ENCODE measurements around the gene MSN.
"Not testable (repeated sequence)": the region's sequence is repeated elsewhere in the genome, so short reads cannot be mapped to it uniquely, and the experiment has no call there.

MSN gene

DNA sequence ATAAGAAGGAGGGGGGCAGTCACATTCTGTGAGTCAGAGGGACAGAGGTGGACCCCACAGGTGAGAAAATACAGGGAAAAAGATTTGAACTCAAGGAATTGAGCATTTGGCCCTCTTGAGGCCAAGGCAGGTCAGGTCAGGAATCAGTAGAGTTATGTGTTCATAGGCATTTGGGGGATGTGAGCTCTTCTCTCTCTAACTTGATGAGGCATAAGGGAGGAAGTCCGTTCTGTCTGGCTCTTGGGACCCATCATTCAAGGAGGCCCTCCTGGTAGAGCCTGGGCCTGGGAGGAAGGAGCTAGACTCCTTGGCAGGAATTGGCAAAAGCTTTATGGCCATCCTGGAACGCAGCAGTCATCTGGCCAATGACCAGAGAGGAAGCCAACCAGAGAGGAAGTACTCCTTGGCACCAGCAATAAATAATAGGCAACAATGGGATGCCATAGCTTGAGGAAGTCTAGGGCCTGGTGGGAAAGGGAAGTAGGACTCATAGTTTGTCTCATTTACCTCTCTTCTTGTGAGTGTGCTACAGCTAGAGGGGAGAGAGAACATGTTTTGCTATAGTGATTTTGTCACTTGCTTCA is 53.0 kb downstream of the MSN start:
- no peak for DNase-seq (ENCODE audit: low read depth)

DNA sequence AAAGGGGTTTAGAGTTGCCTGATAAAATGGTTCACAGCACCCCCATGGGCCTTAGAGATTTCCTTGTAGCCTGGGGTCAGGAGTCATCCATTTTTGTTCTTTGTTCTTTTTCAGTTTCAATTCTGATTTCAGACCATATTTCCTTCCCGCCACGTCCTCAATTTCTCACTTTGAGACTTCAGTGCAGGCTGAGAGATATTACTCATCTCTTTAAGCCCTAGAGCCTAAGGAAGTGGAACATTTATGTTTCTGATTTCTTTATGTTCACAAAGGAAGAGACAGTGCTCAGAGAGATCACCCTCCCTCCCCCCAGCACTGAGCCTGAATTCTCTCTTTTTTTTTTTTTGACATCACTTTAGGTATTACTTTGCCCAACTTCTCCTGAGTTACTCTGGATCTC is 56.3 kb downstream of the MSN start:
- peak; percentile 11 for DNase-seq (ENCODE audit: low read depth)

GRCh38 chrX:65726715-65727114 is 59.3 kb downstream of the MSN start:
- DNase-seq (ENCODE audit: low read depth), result no peak

DNA sequence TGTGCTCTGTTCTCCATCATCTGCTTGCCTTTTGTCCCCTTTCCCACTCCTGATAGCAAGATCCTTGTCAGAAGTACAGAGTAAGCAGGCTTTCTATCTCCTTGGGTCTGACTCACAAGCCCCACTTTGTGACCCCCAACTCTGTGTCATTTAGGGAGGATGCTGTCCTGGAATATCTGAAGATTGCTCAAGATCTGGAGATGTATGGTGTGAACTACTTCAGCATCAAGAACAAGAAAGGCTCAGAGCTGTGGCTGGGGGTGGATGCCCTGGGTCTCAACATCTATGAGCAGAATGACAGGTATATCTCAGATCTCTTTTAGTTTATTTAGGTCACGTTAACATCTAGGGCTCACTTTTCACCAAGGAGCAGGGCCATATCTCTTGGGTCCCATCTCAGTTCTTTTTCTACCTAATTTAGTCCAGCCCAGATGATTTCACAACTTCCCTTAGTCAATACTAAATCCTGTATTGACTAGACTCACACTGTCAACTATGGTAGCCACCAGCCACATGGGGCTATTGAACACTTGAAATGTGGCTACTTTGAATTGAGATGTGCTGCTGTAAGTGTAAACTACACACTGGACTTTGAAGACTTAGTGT is 64.3 kb downstream of the MSN start:
- no peak for DNase-seq (ENCODE audit: low read depth)

- no peak for DNase-seq (ENCODE audit: low read depth)
Observed at GRCh38 chrX:65740909-65741308, 73.5 kb downstream of the MSN start.

DNA sequence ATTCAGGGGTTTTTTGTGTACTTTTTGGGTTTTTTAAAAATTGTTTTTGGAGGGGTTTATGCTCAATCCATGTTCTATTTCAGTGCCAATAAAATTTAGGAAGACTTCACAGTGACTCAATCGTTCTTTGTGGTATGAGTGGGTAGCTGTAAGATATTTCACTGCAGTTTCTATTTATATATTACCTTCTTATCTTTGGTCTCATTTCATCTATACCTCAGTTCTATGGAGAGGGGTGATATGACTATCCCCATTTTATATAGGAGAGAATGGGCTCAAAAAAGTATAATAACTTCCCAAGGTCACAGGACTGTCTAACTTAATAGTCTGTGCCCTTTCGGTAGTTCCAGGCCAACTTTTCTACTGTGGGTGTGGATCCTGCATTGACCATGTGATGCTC is 74.4 kb downstream of the MSN start:
- no peak for DNase-seq (ENCODE audit: low read depth)

GRCh38 chrX:65744965-65745364 is 77.5 kb downstream of the MSN start:
- DNase-seq (ENCODE audit: low read depth), result no peak

GRCh38 chrX:65745427-65745826 is 78.0 kb downstream of the MSN start:
- no peak for DNase-seq (ENCODE audit: low read depth)

DNA sequence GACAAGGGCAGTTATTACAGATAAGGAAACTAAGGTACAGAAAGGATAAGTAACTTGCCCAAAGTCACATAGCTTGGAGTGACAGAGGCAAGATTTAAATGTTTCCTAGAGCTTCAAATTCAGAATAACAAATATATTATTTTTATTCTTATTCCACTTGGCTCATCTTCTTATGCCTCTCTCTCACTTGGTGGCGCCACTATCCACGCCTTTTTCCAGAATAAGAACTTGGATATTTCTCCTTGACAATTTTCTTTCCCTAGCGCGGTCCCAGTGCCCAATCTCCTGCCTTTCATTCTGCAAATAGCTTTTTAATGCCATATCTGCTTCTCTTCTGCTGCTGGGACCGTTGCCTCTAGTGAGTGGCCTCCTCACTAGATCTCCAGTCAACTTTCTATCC is 78.5 kb downstream of the MSN start:
- no peak for DNase-seq (ENCODE audit: low read depth)

DNA sequence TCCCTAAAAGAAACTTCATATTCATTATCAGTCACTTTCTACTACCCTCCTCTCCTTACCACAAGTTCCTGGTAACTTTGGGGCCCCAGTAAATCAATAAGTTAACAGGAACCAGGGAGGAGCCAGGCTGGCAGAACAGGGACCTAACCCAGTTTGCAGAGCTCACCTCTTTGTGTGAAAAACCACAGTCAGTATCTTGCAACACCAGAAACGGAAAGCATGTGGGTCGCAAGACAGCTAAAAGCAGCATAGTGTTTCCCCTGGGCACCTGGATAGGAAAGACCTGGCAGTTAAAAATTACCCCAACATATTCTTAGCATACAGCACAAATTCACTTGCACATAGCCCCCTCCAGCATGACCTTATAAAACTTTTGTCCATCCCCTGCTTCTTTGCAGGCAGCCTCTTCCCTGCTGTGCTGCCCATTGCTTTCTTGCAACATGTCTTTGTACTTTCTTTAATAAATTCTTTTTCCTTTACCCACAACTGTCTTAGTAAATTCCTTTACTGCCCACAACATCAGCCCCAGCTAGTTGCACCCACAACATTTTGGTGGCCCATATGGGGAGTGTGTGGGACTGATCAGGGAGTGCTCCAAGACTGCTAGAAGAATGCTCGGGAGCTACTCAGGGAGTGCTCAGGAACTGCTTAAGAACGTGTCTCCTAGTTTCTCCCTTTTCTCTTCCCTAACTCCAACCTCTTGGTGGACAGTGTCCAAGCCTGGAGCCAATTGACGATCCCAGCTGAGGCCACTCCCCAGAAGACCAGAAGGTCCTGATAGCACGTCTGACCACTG is 83.4 kb downstream of the MSN start:
- peak; percentile 15 for DNase-seq (ENCODE audit: low read depth)

DNA sequence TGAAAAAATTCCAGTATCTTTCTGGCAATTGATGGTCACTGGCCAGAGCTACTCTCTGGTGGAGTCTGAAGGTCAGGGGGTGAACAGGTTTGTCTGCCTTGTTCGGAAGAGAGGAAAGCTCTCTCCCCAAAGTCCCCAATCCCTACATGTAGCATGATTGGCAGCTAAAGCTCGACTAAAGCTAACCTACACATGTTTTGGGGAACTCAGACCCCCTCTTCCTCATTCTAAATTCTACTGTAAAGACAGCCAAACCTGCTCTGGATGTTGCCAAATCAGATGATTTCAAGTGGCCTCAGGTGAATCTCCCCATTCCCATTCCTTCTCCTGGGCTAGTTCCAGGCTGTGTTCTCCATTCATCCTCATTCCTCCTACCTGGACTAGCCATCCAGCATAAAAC is 84.1 kb downstream of the MSN start:
- no peak for DNase-seq (ENCODE audit: low read depth)

- no peak for DNase-seq (ENCODE audit: low read depth)
Observed at GRCh38 chrX:65752294-65752693, 84.8 kb downstream of the MSN start.

DNA sequence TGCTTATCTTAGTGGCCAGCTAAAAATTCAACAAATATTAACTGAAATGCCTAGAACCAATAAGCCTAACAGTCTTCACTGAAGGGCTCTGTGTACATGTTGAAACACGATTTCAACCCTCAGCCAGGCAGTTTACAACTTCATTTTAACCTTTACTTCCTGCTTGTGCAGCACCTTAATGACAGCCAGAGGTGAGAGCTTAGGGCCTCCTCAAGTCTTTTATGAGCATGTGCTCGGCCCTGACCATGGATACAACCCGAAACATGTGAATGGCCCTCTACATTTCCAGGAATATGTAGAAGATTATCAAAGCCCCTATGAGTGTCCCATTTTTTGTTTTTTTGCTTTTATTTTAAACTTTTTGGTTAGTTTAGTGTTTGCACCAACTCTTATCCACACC is 88.3 kb downstream of the MSN start:
- DNase-seq (ENCODE audit: low read depth), result no peak

- no peak for DNase-seq (ENCODE audit: low read depth)
Observed at GRCh38 chrX:65757943-65758342, 90.5 kb downstream of the MSN start.

- DNase-seq (ENCODE audit: low read depth), result no peak
Observed at GRCh38 chrX:65758505-65758904, 91.1 kb downstream of the MSN start.

GRCh38 chrX:65759525-65759924 is 92.1 kb downstream of the MSN start:
- not testable (repeated sequence) for DNase-seq (ENCODE audit: low read depth)

GRCh38 chrX:65769564-65770292 is 102.3 kb downstream of the MSN start:
- DNase-seq (ENCODE audit: low read depth), result no peak

DNA sequence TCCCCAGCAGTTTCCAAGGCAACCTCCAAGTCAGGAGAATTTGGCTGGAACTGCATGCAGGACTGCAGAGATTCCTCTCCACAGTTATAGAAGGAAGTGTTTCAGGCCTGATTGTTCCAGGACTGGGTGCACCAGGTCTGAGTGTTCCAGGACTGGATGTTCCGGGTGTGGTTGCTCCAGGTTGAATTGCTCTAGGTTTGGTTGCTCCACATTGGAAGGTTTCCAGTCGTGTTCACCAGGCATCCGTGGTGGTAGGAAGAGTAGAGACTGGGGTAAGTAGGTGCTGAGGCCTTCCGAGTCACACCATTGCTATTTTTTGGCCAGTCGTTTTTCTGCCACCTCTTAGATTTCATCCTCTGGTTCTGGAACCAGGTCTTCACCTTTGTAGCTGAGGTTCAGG is 105.4 kb downstream of the MSN start:
- DNase-seq (ENCODE audit: low read depth), result no peak

DNA sequence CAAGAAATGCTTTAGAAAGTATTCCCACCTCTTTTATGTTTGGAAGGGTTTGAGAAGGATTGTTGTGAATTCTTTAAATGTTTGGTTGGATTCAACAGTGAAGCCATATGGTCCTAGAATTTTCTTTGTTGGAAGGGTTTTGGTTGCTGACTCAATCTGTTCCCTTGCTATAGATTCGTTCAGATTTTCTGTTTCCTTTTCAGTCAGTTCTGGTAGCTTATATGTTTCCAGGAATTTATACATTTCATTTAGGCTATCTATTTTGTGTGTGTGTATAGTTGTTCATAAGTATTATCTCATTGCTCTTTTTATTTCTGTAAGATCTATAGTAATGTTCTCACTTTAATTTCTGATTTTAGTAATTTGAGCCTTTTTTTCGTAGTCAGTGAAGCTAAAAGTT is 114.4 kb downstream of the MSN start:
- no peak for DNase-seq (ENCODE audit: low read depth)

GRCh38 chrX:65783746-65784145 is 116.3 kb downstream of the MSN start:
- no peak for DNase-seq (ENCODE audit: low read depth)

Data from stimulated activated CD8-positive, alpha-beta memory T cell treated with anti-CD3 and anti-CD28 coated beads, Interleukin-4, amount 100 ng/mL, for 24 hours (primary cell).